ENCODE results near the gene RNH1. TPM values are rescaled to one million over a fixed set of nuclear protein-coding genes. Genes with fewer than 3 reads are reported as not detected.

The RNH1 gene
- polyA plus RNA-seq, 3 donors: 62.4 to 80.0 (median 71.8) TPM

Other genes starting within 250 kb of the RNH1 start
- under 1 TPM; 0.11 to 0.36 (median 0.25) TPM for gene NLRP6, start 228.8 kb downstream of the RNH1 start, polyA plus RNA-seq (ENCODE audit: insufficient read length in 3 of 3)
- gene PGGHG, start 218.1 kb downstream of the RNH1 start, polyA plus RNA-seq (ENCODE audit: insufficient read length in 3 of 3): 10 to 100 TPM in 2 of 3 donors, 1 to 10 TPM in 1; 9.1 to 19.2 (median 11.4) TPM
- gene IFITM5, start 207.7 kb downstream of the RNH1 start, polyA plus RNA-seq (ENCODE audit: insufficient read length in 3 of 3): not detected
- gene IFITM2, start 199.4 kb downstream of the RNH1 start, polyA plus RNA-seq (ENCODE audit: insufficient read length in 3 of 3): 100 to 1,000 TPM; 156 to 251 (median 209) TPM
- 10 to 100 TPM; 33.9 to 45.6 (median 43.5) TPM for gene IFITM1, start 193.2 kb downstream of the RNH1 start, polyA plus RNA-seq (ENCODE audit: insufficient read length in 3 of 3)
- gene IFITM3, start 186.4 kb downstream of the RNH1 start, polyA plus RNA-seq (ENCODE audit: insufficient read length in 3 of 3): 100 to 1,000 TPM; 299 to 430 (median 398) TPM
- gene B4GALNT4, start 137.7 kb downstream of the RNH1 start, polyA plus RNA-seq (ENCODE audit: insufficient read length in 3 of 3): 10 to 100 TPM; 45.9 to 50.1 (median 47.4) TPM
- gene PKP3, start 113.0 kb downstream of the RNH1 start, polyA plus RNA-seq (ENCODE audit: insufficient read length in 3 of 3): 1 to 10 TPM; 4.1 to 5.5 (median 4.4) TPM
- 10 to 100 TPM; 25.0 to 31.9 (median 25.6) TPM for gene SIGIRR, start 92.2 kb downstream of the RNH1 start, polyA plus RNA-seq (ENCODE audit: insufficient read length in 3 of 3)
- 10 to 100 TPM in 1 of 3 donors, 1 to 10 TPM in 2; 6.4 to 10.3 (median 7.0) TPM for gene ANO9, start 65.2 kb downstream of the RNH1 start, polyA plus RNA-seq (ENCODE audit: insufficient read length in 3 of 3)
- 10 to 100 TPM; 27.0 to 30.6 (median 27.1) TPM for gene PTDSS2, start 57.0 kb downstream of the RNH1 start, polyA plus RNA-seq (ENCODE audit: insufficient read length in 3 of 3)
- gene HRAS, start 28.3 kb upstream of the RNH1 start, polyA plus RNA-seq (ENCODE audit: insufficient read length in 3 of 3): 10 to 100 TPM; 36.8 to 44.5 (median 39.2) TPM
- 1 to 10 TPM; 2.7 to 3.2 (median 3.0) TPM for gene LRRC56, start 30.3 kb upstream of the RNH1 start, polyA plus RNA-seq (ENCODE audit: insufficient read length in 3 of 3)
- gene LMNTD2, start 53.5 kb upstream of the RNH1 start, polyA plus RNA-seq (ENCODE audit: insufficient read length in 3 of 3): 1 to 10 TPM; 2.6 to 2.7 (median 2.6) TPM
- 10 to 100 TPM; 33.3 to 42.0 (median 37.5) TPM for gene RASSF7, start 53.7 kb upstream of the RNH1 start, polyA plus RNA-seq (ENCODE audit: insufficient read length in 3 of 3)
- 10 to 100 TPM; 17.9 to 20.7 (median 18.4) TPM for gene PHRF1, start 69.2 kb upstream of the RNH1 start, polyA plus RNA-seq (ENCODE audit: insufficient read length in 3 of 3)
- gene IRF7, start 108.7 kb upstream of the RNH1 start, polyA plus RNA-seq (ENCODE audit: insufficient read length in 3 of 3): 1 to 10 TPM; 5.9 to 8.0 (median 7.3) TPM
- gene CDHR5, start 117.7 kb upstream of the RNH1 start, polyA plus RNA-seq (ENCODE audit: insufficient read length in 3 of 3): 10 to 100 TPM; 31.0 to 42.2 (median 41.3) TPM
- 1 to 10 TPM in 2 of 3 donors, under 1 TPM in 1; 0.76 to 1.6 (median 1.5) TPM for gene SCT, start 119.9 kb upstream of the RNH1 start, polyA plus RNA-seq (ENCODE audit: insufficient read length in 3 of 3)
- gene DRD4, start 130.0 kb upstream of the RNH1 start, polyA plus RNA-seq (ENCODE audit: insufficient read length in 3 of 3): 1 to 10 TPM; 1.4 to 2.4 (median 1.6) TPM
- gene DEAF1, start 188.0 kb upstream of the RNH1 start, polyA plus RNA-seq (ENCODE audit: insufficient read length in 3 of 3): 10 to 100 TPM; 30.6 to 52.9 (median 43.5) TPM
- gene TMEM80, start 188.6 kb upstream of the RNH1 start, polyA plus RNA-seq (ENCODE audit: insufficient read length in 3 of 3): 10 to 100 TPM; 31.0 to 38.4 (median 33.2) TPM
- 100 to 1,000 TPM in 1 of 3 donors, 10 to 100 TPM in 2; 89.8 to 112 (median 91.2) TPM for gene EPS8L2, start 199.0 kb upstream of the RNH1 start, polyA plus RNA-seq (ENCODE audit: insufficient read length in 3 of 3)
- gene TALDO1, start 240.2 kb upstream of the RNH1 start, polyA plus RNA-seq (ENCODE audit: insufficient read length in 3 of 3): 100 to 1,000 TPM; 109 to 129 (median 120) TPM

Measured in right renal cortex interstitium (tissue), 3 donors.